Activated CD4-positive, alpha-beta T cell treated with anti-CD3 and anti-CD28 coated beads for 36 hours (primary cell): ENCODE data around the gene GRK2. TPM values are rescaled to one million over a fixed set of nuclear protein-coding genes. Genes with fewer than 3 reads are reported as not detected.

ENCODE experiments used
- ATAC-seq: fragments of 200-7000 bp; cut with Tn5 transposase; one replicate; pipeline ENCODE4 v1.10.0; 2021; ENCODE audit warnings: mild to moderate bottlenecking, moderate library complexity
- CTCF ChIA-PET: fragments of 350-600 bp; sonication (Branson Sonifier 250); formaldehyde crosslinking; loops from one replicate; lab custom pipeline; 2021; ENCODE audit warnings: antibody characterized with exemption; lab: Charles Lee
- POLR2A ChIA-PET: fragments of 350-600 bp; sonication (Branson Sonifier 250); formaldehyde crosslinking; loops from one replicate; lab custom pipeline; 2021; ENCODE audit warnings: antibody characterized with exemption, inconsistent platforms; lab: Charles Lee
- DNase-seq: peaks from one replicate; pipeline ENCODE4 v3.0.0-alpha.2; 2020
- H3K27ac Mint-ChIP-seq: one replicate; pipeline ENCODE4 v1.8.0; 2021; ENCODE audit warnings: mixed read lengths
- H3K27me3 Mint-ChIP-seq: one replicate; pipeline ENCODE4 v1.8.0; 2021; ENCODE audit warnings: mixed read lengths
- H3K36me3 Mint-ChIP-seq: one replicate; pipeline ENCODE4 v1.8.0; 2021; ENCODE audit warnings: low read depth, mixed read lengths
- H3K4me1 Mint-ChIP-seq: one replicate; pipeline ENCODE4 v1.8.0; 2021; ENCODE audit warnings: mixed read lengths
- H3K4me3 Mint-ChIP-seq: one replicate; pipeline ENCODE4 v1.8.0; 2021; ENCODE audit warnings: mild to moderate bottlenecking, moderate library complexity, mixed read lengths
- H3K9me3 Mint-ChIP-seq: one replicate; pipeline ENCODE4 v1.8.0; 2021; ENCODE audit warnings: low read depth, mixed read lengths
- intact Hi-C, 2 experiments: fragments of 100-400 bp; cut with DNase I in 1 of 2; cut with micrococcal nuclease in 1 of 2; formaldehyde crosslinking; loops; one replicate each; pipeline versions ENCODE4 v1.14.2 to v1.15.1; 2022 to 2024; cut with DNase I, micrococcal nuclease
- total RNA-seq, 2 experiments: library from RNA; stranded (reverse); gene quantifications; one replicate each; pipeline ENCODE4 v1.2.3, GENCODE V29; 2021

The GRK2 gene
- total RNA-seq, 2 experiments from 2014 or later = 202 to 241 TPM

DNA sequence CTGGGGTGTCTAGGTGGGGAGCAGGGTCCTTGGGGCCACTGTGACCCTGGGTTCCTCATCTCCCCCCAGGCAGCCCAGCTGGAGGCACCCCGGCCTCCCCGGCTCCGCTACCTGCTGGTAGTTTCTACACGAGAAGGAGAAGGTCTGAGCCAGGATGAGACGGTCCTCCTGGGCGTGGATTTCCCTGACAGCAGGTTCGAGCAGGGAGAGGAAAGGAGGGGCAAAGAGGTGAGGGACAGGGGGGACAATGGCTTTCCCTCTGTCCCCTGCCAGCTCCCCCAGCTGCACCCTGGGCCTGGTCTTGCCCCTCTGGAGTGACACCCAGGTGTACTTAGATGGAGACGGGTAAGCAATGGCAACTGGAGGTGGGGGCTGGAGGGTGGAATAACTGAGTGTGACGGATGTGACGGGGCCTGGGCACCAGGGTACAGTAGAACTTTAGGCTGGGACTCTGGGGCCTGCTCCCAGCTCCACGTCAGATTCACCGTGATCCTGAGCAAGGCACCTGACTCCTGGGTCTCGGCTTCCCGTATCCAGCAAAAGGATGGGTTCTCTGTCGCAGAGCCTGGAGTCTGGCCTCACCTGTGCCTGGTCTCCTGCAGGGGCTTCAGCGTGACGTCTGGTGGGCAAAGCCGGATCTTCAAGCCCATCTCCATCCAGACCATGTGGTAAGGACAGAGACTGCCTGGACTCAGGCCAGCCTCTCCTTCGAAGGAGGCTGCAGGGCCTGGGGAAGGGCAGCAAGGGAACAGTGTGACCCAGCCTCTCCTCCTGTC, 40.7 kb downstream of the GRK2 start:
- ATAC-seq (no peak), DNase-seq (no peak)
- Mint-ChIP-seq H3K4me1 (peaks cover 6% of the 10 kb centered on the region), H3K27me3 (no peaks in the 10 kb centered on the region), H3K9me3 (no peaks in the 10 kb centered on the region), H3K4me3 (no peak overlapping the region), H3K36me3 (peaks cover 7% of the 10 kb centered on the region), H3K27ac (no peak overlapping the region)
- ChIA-PET CTCF (interaction anchor here (1.2 kb wide), 1 partner anchor 10 kb away, joined by 6 read pairs; no protein-coding TSS in a partner anchor), POLR2A (interaction anchor here (0.6 kb wide), 1 partner anchor 8 kb away, joined by 3 read pairs; no protein-coding TSS in a partner anchor)
- intact Hi-C loops = no loop called here

DNA sequence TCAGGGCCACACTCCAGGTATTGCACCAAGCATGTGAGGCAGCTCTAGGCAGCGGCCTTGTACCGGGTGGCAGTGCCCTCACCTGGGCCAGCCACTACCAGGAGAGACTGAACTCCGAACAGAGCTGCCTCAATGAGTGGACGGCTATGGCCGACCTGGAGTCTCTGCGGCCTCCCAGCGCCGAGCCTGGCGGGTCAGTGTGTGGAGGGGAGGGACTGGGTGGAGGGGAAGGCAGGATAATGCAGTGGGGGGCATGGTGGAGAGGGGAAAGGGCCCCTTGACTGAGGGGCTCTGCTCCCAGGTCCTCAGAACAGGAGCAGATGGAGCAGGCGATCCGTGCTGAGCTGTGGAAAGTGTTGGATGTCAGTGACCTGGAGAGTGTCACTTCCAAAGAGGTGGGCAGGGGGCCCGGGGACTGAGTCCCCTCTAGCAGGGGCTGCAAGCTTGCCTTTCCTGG, 41.3 kb downstream of the GRK2 start:
- DNase-seq (no peak), ATAC-seq (no peak)
- no peaks in the 10 kb centered on the region for H3K9me3 Mint-ChIP-seq
- no peak overlapping the region for H3K27ac Mint-ChIP-seq
- peaks cover 12% of the 10 kb centered on the region for H3K4me1 Mint-ChIP-seq
- H3K36me3 Mint-ChIP-seq = peaks cover 3% of the 10 kb centered on the region
- H3K4me3 Mint-ChIP-seq = no peak overlapping the region
- ChIA-PET CTCF (interaction anchor here (1.2 kb wide), 1 partner anchor 10 kb away, joined by 6 read pairs; no protein-coding TSS in a partner anchor), POLR2A (interaction anchor here (0.6 kb wide), 1 partner anchor 9 kb away, joined by 3 read pairs; no protein-coding TSS in a partner anchor)
- intact Hi-C loops = no loop called here
- H3K27me3 Mint-ChIP-seq = no peaks in the 10 kb centered on the region

DNA sequence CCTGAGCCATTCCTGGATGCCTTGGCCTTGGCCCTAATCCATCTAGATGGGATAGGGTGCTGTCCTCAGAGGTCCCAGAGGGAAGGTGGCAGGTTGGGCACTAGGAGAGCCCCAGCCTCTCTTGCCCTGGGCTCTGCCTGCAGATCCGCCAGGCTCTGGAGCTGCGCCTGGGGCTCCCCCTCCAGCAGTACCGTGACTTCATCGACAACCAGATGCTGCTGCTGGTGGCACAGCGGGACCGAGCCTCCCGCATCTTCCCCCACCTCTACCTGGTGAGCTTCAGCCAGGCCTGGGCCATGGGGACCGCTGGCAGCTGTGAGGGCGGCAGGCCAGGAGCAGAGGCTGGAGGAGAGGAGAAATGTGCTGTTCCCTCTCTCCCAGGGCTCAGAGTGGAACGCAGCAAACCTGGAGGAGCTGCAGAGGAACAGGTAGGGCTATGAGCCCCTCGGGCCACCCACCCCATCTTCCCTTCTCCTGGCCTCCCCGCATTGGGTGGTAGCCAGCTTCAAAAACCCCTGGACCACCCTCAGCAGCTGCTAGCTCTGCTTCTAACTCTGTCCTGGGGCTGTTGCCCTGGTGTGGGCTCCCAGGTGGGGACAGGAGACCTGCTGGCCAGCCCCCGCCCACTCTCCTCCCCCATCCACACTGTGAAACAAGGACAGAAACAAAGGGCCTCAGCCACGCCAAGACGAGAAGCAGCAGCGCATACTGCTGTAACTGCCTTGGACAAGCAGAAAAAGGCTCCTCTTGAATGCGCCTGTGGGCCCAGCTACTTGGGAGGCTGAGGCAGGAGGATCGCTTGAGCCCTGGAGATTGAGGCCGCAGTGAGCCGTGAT, 42.0 kb downstream of the GRK2 start:
- no peak for ATAC-seq
- Mint-ChIP-seq H3K9me3 (no peaks in the 10 kb centered on the region), H3K4me3 (no peak overlapping the region), H3K36me3 (no peaks in the 10 kb centered on the region), H3K27me3 (no peaks in the 10 kb centered on the region), H3K4me1 (peaks cover 19% of the 10 kb centered on the region), H3K27ac (no peak overlapping the region)
- ChIA-PET POLR2A (interaction anchor here (0.5 kb wide), 1 partner anchor 286 kb away, joined by 3 read pairs; no protein-coding TSS in a partner anchor), CTCF (interaction anchor here (0.8 to 1.2 kb wide), 3 partner anchors 9 to 43 kb away, joined by 3 to 6 read pairs (median 5); no protein-coding TSS in a partner anchor)
- no peak for DNase-seq
- intact Hi-C loops = no loop called here

DNA sequence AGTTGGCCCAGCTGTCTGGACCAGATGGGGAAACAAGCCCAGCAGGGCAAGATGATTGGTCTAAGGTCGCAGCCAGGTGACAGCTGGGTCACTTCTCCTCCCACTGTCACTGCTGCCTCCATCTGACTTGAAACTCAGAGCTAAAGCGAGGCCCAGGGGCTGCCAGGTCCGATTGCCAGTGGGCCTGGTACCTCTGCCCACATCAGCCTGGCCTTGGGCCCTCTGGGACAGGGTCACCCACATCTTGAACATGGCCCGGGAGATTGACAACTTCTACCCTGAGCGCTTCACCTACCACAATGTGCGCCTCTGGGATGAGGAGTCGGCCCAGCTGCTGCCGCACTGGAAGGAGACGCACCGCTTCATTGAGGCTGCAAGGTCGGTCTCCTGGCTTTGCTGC, 42.9 kb downstream of the GRK2 start:
- CTCF ChIA-PET = interaction anchor here (0.6 to 1.1 kb wide), 3 partner anchors 42 to 1241 kb away, joined by 3 to 4 read pairs (median 3); no protein-coding TSS in a partner anchor
- no peaks in the 10 kb centered on the region for H3K36me3 Mint-ChIP-seq

DNA sequence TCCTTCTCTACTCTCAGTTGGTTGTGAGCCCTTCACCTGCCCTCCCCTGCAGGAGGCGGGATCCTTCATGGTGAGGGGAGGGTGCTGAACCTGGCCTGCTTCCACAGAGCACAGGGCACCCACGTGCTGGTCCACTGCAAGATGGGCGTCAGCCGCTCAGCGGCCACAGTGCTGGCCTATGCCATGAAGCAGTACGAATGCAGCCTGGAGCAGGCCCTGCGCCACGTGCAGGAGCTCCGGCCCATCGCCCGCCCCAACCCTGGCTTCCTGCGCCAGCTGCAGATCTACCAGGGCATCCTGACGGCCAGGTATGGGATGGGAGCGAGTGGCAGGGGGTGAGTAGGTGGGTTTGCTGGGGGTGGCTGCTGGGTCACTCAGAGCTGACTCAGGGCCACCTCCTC, 43.4 kb downstream of the GRK2 start:
- H3K27me3 Mint-ChIP-seq = no peaks in the 10 kb centered on the region
- no peak for ATAC-seq
- DNase-seq = no peak
- H3K4me1 Mint-ChIP-seq = peaks cover 26% of the 10 kb centered on the region
- H3K4me3 Mint-ChIP-seq = no peak overlapping the region
- H3K9me3 Mint-ChIP-seq = no peaks in the 10 kb centered on the region
- CTCF ChIA-PET = interaction anchor here (0.6 to 0.7 kb wide), 3 partner anchors 64 to 1242 kb away, joined by 3 to 4 read pairs (median 3); no protein-coding TSS in a partner anchor
- intact Hi-C loops = no loop called here
- no peak overlapping the region for H3K27ac Mint-ChIP-seq
- no peaks in the 10 kb centered on the region for H3K36me3 Mint-ChIP-seq
- POLR2A ChIA-PET = no interaction called here

More for the DNA sequence above, 42.9 kb downstream of the GRK2 start:
- H3K27ac Mint-ChIP-seq = no peak overlapping the region
- no peak for ATAC-seq
- H3K4me3 Mint-ChIP-seq = no peak overlapping the region
- no peaks in the 10 kb centered on the region for H3K9me3 Mint-ChIP-seq
- POLR2A ChIA-PET = no interaction called here
- intact Hi-C loops = no loop called here
- no peaks in the 10 kb centered on the region for H3K27me3 Mint-ChIP-seq
- peaks cover 25% of the 10 kb centered on the region for H3K4me1 Mint-ChIP-seq
- DNase-seq = no peak

DNA sequence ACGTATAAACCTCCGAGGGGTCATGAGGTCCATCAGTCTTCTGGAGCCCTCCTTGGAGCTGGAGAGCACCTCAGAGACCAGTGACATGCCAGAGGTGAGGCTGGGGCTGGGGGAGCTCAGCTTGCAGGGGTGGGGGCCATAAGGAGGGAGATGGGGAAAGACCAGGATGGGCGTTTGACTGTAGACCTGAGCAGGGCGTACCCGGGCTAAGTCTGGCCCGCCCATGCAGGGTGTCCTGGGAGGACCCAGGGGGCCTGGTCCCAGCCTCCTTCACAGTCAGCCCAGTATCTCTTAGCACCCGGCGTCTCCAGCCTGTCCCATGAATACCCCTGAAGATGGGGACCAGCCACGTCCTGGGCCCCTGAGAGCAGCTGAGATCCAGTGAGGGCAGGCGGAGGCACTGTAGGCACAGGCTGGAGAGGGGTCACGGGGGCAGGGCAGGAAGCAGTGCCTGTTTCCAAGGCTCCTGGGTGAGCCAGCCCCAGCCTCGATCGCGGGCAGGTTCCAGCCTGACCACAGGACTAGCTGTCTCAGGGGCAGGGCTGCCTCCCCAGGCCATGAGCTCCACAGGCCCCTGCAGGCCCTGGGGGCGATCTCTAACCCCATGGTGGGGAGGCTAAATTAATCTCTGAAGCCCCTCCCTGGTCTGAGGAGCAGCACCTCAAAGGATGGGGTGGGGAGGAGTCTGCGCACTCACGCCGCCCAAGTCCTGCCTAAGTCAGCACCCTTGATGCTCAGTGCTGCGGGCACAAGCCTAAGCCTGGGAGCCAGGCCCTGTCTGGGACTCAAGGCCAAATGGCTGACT, 44.2 kb downstream of the GRK2 start:
- no peaks in the 10 kb centered on the region for H3K9me3 Mint-ChIP-seq
- H3K4me3 Mint-ChIP-seq = no peak overlapping the region
- no peaks in the 10 kb centered on the region for H3K27me3 Mint-ChIP-seq
- ChIA-PET CTCF (interaction anchor here (0.7 kb wide), 1 partner anchor 65 kb away, joined by 3 read pairs; no protein-coding TSS in a partner anchor), POLR2A (no interaction called here)
- ATAC-seq (no peak), DNase-seq (no peak)
- no peaks in the 10 kb centered on the region for H3K36me3 Mint-ChIP-seq
- intact Hi-C loops = no loop called here
- H3K4me1 Mint-ChIP-seq = peaks cover 26% of the 10 kb centered on the region
- no peak overlapping the region for H3K27ac Mint-ChIP-seq

DNA sequence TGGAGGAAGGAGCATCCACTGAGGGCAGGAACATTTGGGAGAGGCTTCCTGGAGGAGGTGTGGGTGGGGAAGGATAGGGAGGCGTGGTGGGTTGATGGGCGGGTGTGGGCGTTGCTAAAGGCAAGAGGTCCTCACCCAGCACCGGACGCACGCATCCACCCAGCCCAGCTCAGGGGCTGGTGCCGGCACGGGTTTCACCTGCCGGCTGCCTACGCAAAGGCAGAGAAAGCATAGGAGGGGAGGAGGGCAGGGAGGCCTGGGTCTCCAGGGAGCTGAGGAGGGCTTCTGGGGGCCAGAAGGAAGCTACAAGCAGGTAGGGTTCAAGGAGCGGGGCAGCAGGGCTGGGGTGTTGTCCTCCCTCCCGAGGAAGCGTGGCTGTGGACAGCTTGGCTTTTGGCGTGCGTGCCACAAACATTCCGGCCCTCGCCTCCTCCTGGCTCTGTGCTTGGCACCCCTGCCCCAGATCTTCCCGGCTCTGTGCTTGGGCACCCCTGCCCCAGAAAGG, 44.8 kb downstream of the GRK2 start:
- no peaks in the 10 kb centered on the region for H3K36me3 Mint-ChIP-seq
- no peaks in the 10 kb centered on the region for H3K27me3 Mint-ChIP-seq
- H3K4me3 Mint-ChIP-seq = no peak overlapping the region
- CTCF ChIA-PET = interaction anchor here (0.7 to 1.5 kb wide), 2 partner anchors 18 to 49 kb away, joined by 3 read pairs; no protein-coding TSS in a partner anchor
- DNase-seq = no peak
- peaks cover 29% of the 10 kb centered on the region for H3K4me1 Mint-ChIP-seq
- intact Hi-C loops = no loop called here
- H3K9me3 Mint-ChIP-seq = no peaks in the 10 kb centered on the region
- ATAC-seq = no peak
- POLR2A ChIA-PET = interaction anchor here (0.6 kb wide), 1 partner anchor 74 kb away, joined by 3 read pairs; no protein-coding TSS in a partner anchor
- no peak overlapping the region for H3K27ac Mint-ChIP-seq

DNA sequence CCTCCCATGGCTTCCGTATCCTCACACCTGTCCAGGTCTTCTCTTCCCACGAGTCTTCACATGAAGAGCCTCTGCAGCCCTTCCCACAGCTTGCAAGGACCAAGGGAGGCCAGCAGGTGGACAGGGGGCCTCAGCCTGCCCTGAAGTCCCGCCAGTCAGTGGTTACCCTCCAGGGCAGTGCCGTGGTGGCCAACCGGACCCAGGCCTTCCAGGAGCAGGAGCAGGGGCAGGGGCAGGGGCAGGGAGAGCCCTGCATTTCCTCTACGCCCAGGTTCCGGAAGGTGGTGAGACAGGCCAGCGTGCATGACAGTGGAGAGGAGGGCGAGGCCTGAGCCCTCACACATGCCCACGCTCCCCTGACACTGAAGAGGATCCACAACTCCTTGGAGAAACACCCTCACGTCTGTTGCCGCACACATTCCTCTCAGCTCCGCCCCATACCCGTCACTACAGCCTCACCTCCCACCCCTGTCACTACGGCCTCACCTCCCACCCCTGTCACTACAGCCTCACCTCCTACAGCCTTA, 45.3 kb downstream of the GRK2 start:
- Mint-ChIP-seq H3K4me1 (peaks cover 29% of the 10 kb centered on the region), H3K27ac (no peak overlapping the region), H3K9me3 (no peaks in the 10 kb centered on the region), H3K27me3 (no peaks in the 10 kb centered on the region), H3K36me3 (no peaks in the 10 kb centered on the region), H3K4me3 (no peak overlapping the region)
- CTCF ChIA-PET = interaction anchor here (0.7 to 1.5 kb wide), 2 partner anchors 18 to 50 kb away, joined by 3 read pairs; no protein-coding TSS in a partner anchor
- intact Hi-C loops = no loop called here
- POLR2A ChIA-PET = interaction anchor here (0.6 kb wide), 1 partner anchor 73 kb away, joined by 3 read pairs; no protein-coding TSS in a partner anchor
- ATAC-seq (no peak), DNase-seq (no peak)

DNA sequence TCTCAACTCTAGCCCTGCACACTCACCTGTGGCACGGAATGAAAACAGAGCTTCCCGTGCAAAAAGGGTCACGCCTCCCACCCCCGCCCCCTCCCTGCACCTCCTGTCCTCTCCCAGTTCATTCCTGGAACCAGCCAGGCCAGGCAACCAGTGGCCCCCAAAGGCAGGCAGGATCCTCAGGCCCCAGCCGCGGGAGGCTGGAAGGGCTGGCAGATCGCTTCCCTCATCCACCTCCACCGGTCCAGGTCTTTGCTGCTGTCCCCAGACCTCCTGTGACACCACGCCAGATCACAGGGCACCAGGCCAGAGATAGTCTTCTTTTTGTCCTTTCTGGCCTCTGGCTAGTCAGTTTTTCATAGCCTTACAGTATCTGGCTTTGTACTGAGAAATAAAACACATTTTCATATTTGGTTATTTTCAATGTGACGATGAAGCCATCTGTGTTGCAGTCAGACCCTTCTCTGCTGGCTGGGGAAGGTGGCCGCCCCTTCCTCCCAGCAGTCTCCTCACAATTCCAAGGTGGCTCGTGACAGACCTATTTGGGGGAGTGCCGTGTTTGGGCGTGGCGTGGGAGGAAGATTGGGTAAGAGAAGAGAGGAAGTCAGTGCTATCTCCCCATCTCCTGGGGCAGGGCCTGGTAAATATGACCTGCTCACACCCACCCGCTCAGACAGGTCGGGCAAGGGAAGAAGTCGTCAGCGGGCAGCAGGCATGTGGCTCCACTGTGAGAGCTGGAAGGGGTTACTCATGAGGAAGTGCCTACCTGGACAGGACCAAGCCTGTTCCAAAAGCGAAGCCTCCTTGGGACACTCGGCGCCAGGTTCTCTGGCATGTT, 46.1 kb downstream of the GRK2 start:
- peak overlapping the region; percentile 85 for H3K27ac Mint-ChIP-seq
- H3K4me1 Mint-ChIP-seq = peaks cover 29% of the 10 kb centered on the region
- no peak overlapping the region for H3K4me3 Mint-ChIP-seq
- no peak for ATAC-seq
- no peaks in the 10 kb centered on the region for H3K9me3 Mint-ChIP-seq
- no peaks in the 10 kb centered on the region for H3K27me3 Mint-ChIP-seq
- intact Hi-C loops = no loop called here
- ChIA-PET POLR2A (no interaction called here), CTCF (interaction anchor here (1.0 to 1.5 kb wide), 2 partner anchors 50 kb away, joined by 3 read pairs; no protein-coding TSS in a partner anchor)
- no peaks in the 10 kb centered on the region for H3K36me3 Mint-ChIP-seq
- peak; percentile 57 for DNase-seq
